Motor neuron (in vitro differentiated cells): ENCODE results near the gene CD79A. TPM values are rescaled to one million over a fixed set of nuclear protein-coding genes. Genes with fewer than 3 reads are reported as not detected.
A peak's percentile ranks its signal among the peaks of the same experiment; 100 is the strongest.
"Not testable (repeated sequence)": the region's sequence is repeated elsewhere in the genome, so short reads cannot be mapped to it uniquely, and the experiment has no call there.

Experiments
- ATAC-seq, 8 experiments: fragments of 200-7000 bp; cut with Tn5 transposase; replicated peaks in 6 of 8; 2 replicates each; pipeline ENCODE4 v1.8.0; 2021; ENCODE audit warnings: mild to moderate bottlenecking in 8 of 8, moderate library complexity in 8 of 8
- H3K27ac ChIP-seq, 2 donors: fragments of 250-450 bp; sonication (Bioruptor Pico); 2 replicates each; pipeline ENCODE4 v1.9.0; 2021; ENCODE audit warnings: antibody characterized with exemption in 2 of 2, mild to moderate bottlenecking in 2 of 2, moderate library complexity in 1 of 2
- H3K4me1 ChIP-seq, 2 donors: fragments of 250-450 bp; sonication (Bioruptor Pico); replicated peaks in 1 of 2; 2 replicates each; pipeline ENCODE4 v1.6.1; 2021; ENCODE audit warnings: antibody characterized with exemption in 2 of 2, mild to moderate bottlenecking in 2 of 2, moderate library complexity in 1 of 2
- H3K4me3 ChIP-seq, 5 donors: fragments of 250-450 bp; sonication (Bioruptor Pico); 2 replicates each; pipeline ENCODE4 v1.9.0; 2021; ENCODE audit warnings: antibody characterized with exemption in 5 of 5, mild to moderate bottlenecking in 5 of 5, moderate library complexity in 4 of 5
- WGBS, 10 experiments: fragments of 450-650 bp; shearing (Covaris generic); methylation state at CpG; one replicate each; pipeline ENCODE4 v1.0.0; 2022; 5-methylcytosine and 5-hydroxymethylcytosine counted together
- in situ Hi-C, 9 experiments: fragments of 400-800 bp; cut with MboI; loops; one replicate each; pipeline ENCODE4 v1.15.0; 2021; ENCODE audit warnings: low sequenced_read_pairs in 9 of 9, low pct_unique_long_range_greater_than_20kb in 2 of 9; ENCODE audit not compliant: unreplicated experiment in 9 of 9
- total RNA-seq, 8 experiments: library from RNA; unstranded; fragments of 300-600 nt; gene quantifications; 2 replicates each; pipeline versions ENCODE4 v1.2.3 to v1.2.4, GENCODE V29; 2022

The CD79A gene
- total RNA-seq, 8 experiments from 2014 or later, result 0.27 to 1.1 (median 0.41) TPM; not detected in 1

GRCh38 chr19:41913538-41914423 lies 36.7 kb downstream of the CD79A start:
- H3K4me1 ChIP-seq, result peaks cover 0 to 21% of the 10 kb centered on the region in 2 donors
- 0 to 32% (median 5%) methylated on average over 1 to 6 of the region's 21 CpGs; no CpG with 5 or more reads in 6 of the 10 experiments for WGBS, 10 experiments
- no peak overlapping the region for H3K4me3 ChIP-seq
- peak in 6 of 8 experiments; percentile 3 to 37 (median 31) for ATAC-seq
- H3K27ac ChIP-seq, result no peak overlapping the region
- in situ Hi-C loops, result no loop called here

GRCh38 chr19:41914424-41914834 lies 37.4 kb downstream of the CD79A start:
- 0 to 14% (median 5%) methylated on average over 1 to 2 of the region's 5 CpGs; no CpG with 5 or more reads in 6 of the 10 experiments for WGBS, 10 experiments
- ATAC-seq, H3K27ac ChIP-seq, in situ Hi-C loops, H3K4me3 ChIP-seq: not testable (repeated sequence)
- H3K4me1 ChIP-seq, result peaks cover 0 to 21% of the 10 kb centered on the region in 2 donors

- no peak for ATAC-seq
- Histone ChIP-seq H3K4me1 (peaks cover 0 to 21% of the 10 kb centered on the region in 2 donors), H3K4me3 (no peak overlapping the region), H3K27ac (no peak overlapping the region)
- 0 to 20% (median 10%) methylated on average over 1 to 8 of the region's 38 CpGs; no CpG with 5 or more reads in 5 of the 10 experiments for WGBS, 10 experiments
- in situ Hi-C loops, result no loop called here
Measured at GRCh38 chr19:41915021-41915775, 38.1 kb downstream of the CD79A start.

GRCh38 chr19:41915776-41916414 lies 38.8 kb downstream of the CD79A start:
- no peak for ATAC-seq
- 17 to 83% (median 47%) methylated on average over 1 to 5 of the region's 27 CpGs; no CpG with 5 or more reads in 6 of the 10 experiments for WGBS, 10 experiments
- in situ Hi-C loops, result no loop called here
- Histone ChIP-seq H3K4me1 (peaks cover 0 to 21% of the 10 kb centered on the region in 2 donors), H3K27ac (no peak overlapping the region), H3K4me3 (no peak overlapping the region)

GRCh38 chr19:41917676-41918075 lies 40.6 kb downstream of the CD79A start:
- in situ Hi-C loops, result no loop called here
- peak in 5 of 8 experiments; percentile 5 to 17 (median 13) for ATAC-seq
- peaks cover 7 to 30% of the 10 kb centered on the region in 2 donors for H3K4me1 ChIP-seq
- WGBS, 10 experiments, result 0 to 100% (median 60%) methylated on average over 1 to 3 of the region's 12 CpGs; no CpG with 5 or more reads in 7 of the 10 experiments
- no peak overlapping the region for H3K4me3 ChIP-seq
- H3K27ac ChIP-seq, result no peak overlapping the region

GRCh38 chr19:41918095-41918494 lies 41.0 kb downstream of the CD79A start:
- in situ Hi-C loops, result no loop called here
- Histone ChIP-seq H3K4me3 (no peak overlapping the region), H3K4me1 (peaks cover 11 to 31% of the 10 kb centered on the region in 2 donors), H3K27ac (no peak overlapping the region)
- 60 to 100% (median 77%) methylated on average over 1 to 4 of the region's 6 CpGs; no CpG with 5 or more reads in 4 of the 10 experiments for WGBS, 10 experiments
- ATAC-seq, result no peak

- in situ Hi-C loops, result no loop called here
- ATAC-seq, result no peak
- H3K4me3 ChIP-seq, result no peak overlapping the region
- WGBS, 10 experiments, result 50 to 100% (median 83%) methylated on average over 1 to 5 of the region's 5 CpGs; no CpG with 5 or more reads in 2 of the 10 experiments
- H3K4me1 ChIP-seq, result peaks cover 13 to 26% of the 10 kb centered on the region in 2 donors
- no peak overlapping the region for H3K27ac ChIP-seq
Measured at GRCh38 chr19:41918653-41919244, 41.7 kb downstream of the CD79A start.

- no peak overlapping the region for H3K4me3 ChIP-seq
- ATAC-seq, result peak in 3 of 8 experiments; percentile 2 to 33 (median 11)
Measured at GRCh38 chr19:41919948-41920712, 43.1 kb downstream of the CD79A start.

GRCh38 chr19:41920882-41921576 lies 44.0 kb downstream of the CD79A start:
- no peak overlapping the region for H3K27ac ChIP-seq
- in situ Hi-C loops, result no loop called here
- H3K4me1 ChIP-seq, result peaks cover 13 to 20% of the 10 kb centered on the region in 2 donors
- WGBS, 10 experiments, result 0 to 30% (median 4%) methylated on average over 1 to 4 of the region's 26 CpGs; no CpG with 5 or more reads in 2 of the 10 experiments
- no peak overlapping the region for H3K4me3 ChIP-seq
- peak in 4 of 8 experiments; percentile 2 to 42 (median 22) for ATAC-seq

More at GRCh38 chr19:41919948-41920712, 43.1 kb downstream of the CD79A start:
- WGBS, 10 experiments, result 75 to 93% (median 83%) methylated on average over 2 to 15 of the region's 33 CpGs; no CpG with 5 or more reads in 4 of the 10 experiments
- no peak overlapping the region for H3K27ac ChIP-seq
- peaks cover 13 to 24% of the 10 kb centered on the region in 2 donors for H3K4me1 ChIP-seq
- in situ Hi-C loops, result no loop called here

GRCh38 chr19:41921577-41922576 lies 44.8 kb downstream of the CD79A start:
- in situ Hi-C loops, result no loop called here
- ATAC-seq, result peak in 1 of 8 experiments; percentile 25
- 0 to 62% (median 12%) methylated on average over 2 to 11 of the region's 22 CpGs for WGBS, 10 experiments

More at GRCh38 chr19:41921577-41922576, 44.8 kb downstream of the CD79A start:
- Histone ChIP-seq H3K4me1 (peaks cover 19 to 22% of the 10 kb centered on the region in 2 donors), H3K27ac (no peak overlapping the region), H3K4me3 (no peak overlapping the region)
